Keratinocyte (primary cell): ENCODE results near the gene DENND1A. TPM values are rescaled to one million over a fixed set of nuclear protein-coding genes. Genes with fewer than 3 reads are reported as not detected.
"Not testable (repeated sequence)": the region's sequence is repeated elsewhere in the genome, so short reads cannot be mapped to it uniquely, and the experiment has no call there.

Source experiments
- DNase-seq: peaks from one replicate; pipeline ENCODE4 v3.0.0-alpha.2; 2011; ENCODE audit warnings: low read depth, missing footprints, low spot score
- FAIRE-seq: peaks from 2 replicates; lab custom pipeline; 2011; peaks lifted over from hg19 to GRCh38; lab: Jason Lieb, UNC
- H2AFZ ChIP-seq: 2 replicates; pipeline ENCODE4 v1.6.0; 2012; ENCODE audit warnings: low read length, control low read depth, inconsistent platforms; ENCODE audit not compliant: control insufficient read depth
- H3K27ac ChIP-seq: 2 replicates; pipeline ENCODE4 v1.5.1; 2011; ENCODE audit warnings: low read length; ENCODE audit not compliant: control insufficient read depth, insufficient read depth
- H3K27me3 ChIP-seq: 3 replicates; pipeline ENCODE4 v1.6.0; 2011; ENCODE audit warnings: low read length; ENCODE audit not compliant: control insufficient read depth, insufficient read depth; ENCODE audit errors: extremely low read depth
- H3K36me3 ChIP-seq, 2 experiments: 2 replicates in 1 of 2; 3 replicates in 1 of 2; pipeline ENCODE4 v1.5.1; 2011; ENCODE audit warnings: low read length in 2 of 2, mild to moderate bottlenecking in 1 of 2; ENCODE audit not compliant: control insufficient read depth in 2 of 2, insufficient read depth in 2 of 2; ENCODE audit errors: extremely low read depth in 1 of 2
- H3K4me1 ChIP-seq: 3 replicates; pipeline ENCODE4 v1.5.1; 2011; ENCODE audit warnings: low read length; ENCODE audit not compliant: control insufficient read depth, insufficient read depth; ENCODE audit errors: extremely low read depth
- H3K4me2 ChIP-seq: 3 replicates; pipeline ENCODE4 v1.6.0; 2011; ENCODE audit warnings: low read depth, low read length; ENCODE audit not compliant: control insufficient read depth, insufficient read depth; ENCODE audit errors: extremely low read depth
- H3K4me3 ChIP-seq, 3 experiments: fragments of 200-600 bp in 1 of 3; sonication (generic) in 1 of 3; 2 replicates in 2 of 3; 3 replicates in 1 of 3; pipeline ENCODE4 v1.5.1; 2011 to 2016; ENCODE audit warnings: low read length in 3 of 3, mild to moderate bottlenecking in 3 of 3, control low read depth in 2 of 3, inconsistent platforms in 1 of 3, low read depth in 1 of 3, mixed read lengths in 1 of 3, mixed run types in 1 of 3, moderate library complexity in 1 of 3; ENCODE audit not compliant: control insufficient read depth in 2 of 3, insufficient read depth in 2 of 3; ENCODE audit errors: extremely low read depth in 1 of 3
- H3K79me2 ChIP-seq: 2 replicates; pipeline ENCODE4 v1.6.0; 2012; ENCODE audit warnings: low read length; ENCODE audit not compliant: control insufficient read depth, insufficient read depth
- H3K9ac ChIP-seq: 3 replicates; pipeline ENCODE4 v1.6.0; 2011; ENCODE audit warnings: low read length; ENCODE audit not compliant: control insufficient read depth, insufficient read depth; ENCODE audit errors: extremely low read depth
- H3K9me1 ChIP-seq: 3 replicates; pipeline ENCODE4 v1.6.0; 2011; ENCODE audit warnings: low read length; ENCODE audit not compliant: control insufficient read depth, insufficient read depth; ENCODE audit errors: extremely low read depth
- H3K9me3 ChIP-seq: 2 replicates; pipeline ENCODE4 v1.5.1; 2012; ENCODE audit warnings: low read depth, low read length; ENCODE audit not compliant: control insufficient read depth
- H4K20me1 ChIP-seq: 3 replicates; pipeline ENCODE4 v1.6.0; 2011; ENCODE audit warnings: low read length; ENCODE audit not compliant: control insufficient read depth, insufficient read depth; ENCODE audit errors: extremely low read depth
- CTCF ChIP-seq, 3 experiments: IDR thresholded peaks in 1 of 3; conservative IDR thresholded peaks in 1 of 3; optimal IDR thresholded peaks in 1 of 3; 2 replicates in 2 of 3; 3 replicates in 1 of 3; pipeline versions ENCODE3 to v1.5.1; 2011; ENCODE audit warnings: low read length in 3 of 3, mild to moderate bottlenecking in 3 of 3, moderate library complexity in 2 of 3, control low read depth in 1 of 3, inconsistent platforms in 1 of 3; ENCODE audit not compliant: insufficient read depth in 2 of 3; ENCODE audit errors: extremely low read depth in 1 of 3
- EZH2 ChIP-seq: IDR thresholded peaks from one replicate; pipeline ENCODE4 v1.6.1; 2012; ENCODE audit warnings: inconsistent platforms, mild to moderate bottlenecking, low read length, moderate library complexity
- dilution Hi-C: fragments of 300-500 bp; cut with MboI; formaldehyde crosslinking; loops from one replicate; pipeline ENCODE4 v1.7.0; 2020; ENCODE audit warnings: low sequenced_read_pairs; ENCODE audit not compliant: extremely low pct_ligation_motif_present
- polyA plus RNA-seq, 5 experiments: library from polyadenylated mRNA; depleted of rRNA in 3 of 5; stranded (reverse) in 3 of 5; stranded (forward) in 1 of 5; unstranded in 1 of 5; fragments of >200 nt; gene quantifications; 1 replicate in 1 of 5; 2 replicates in 3 of 5; 3 replicates in 1 of 5; pipeline versions ENCODE4 v1.2.1 to v1.2.3, GENCODE V29; 2011 to 2012; ENCODE audit warnings: missing spikeins in 2 of 5, low read depth in 1 of 5, low replicate concordance in 1 of 5

The DENND1A gene
- polyA plus RNA-seq, 1 donor (not counting 4 experiments of a cell fraction or from before 2014, with no cell fraction given) = 13.0 TPM

- no peaks in the 10 kb centered on the region for H4K20me1 ChIP-seq
- no peaks in the 10 kb centered on the region for H3K27me3 ChIP-seq
- H3K9me1 ChIP-seq = no peaks in the 10 kb centered on the region
- H3K27ac ChIP-seq = no peak overlapping the region
- H2AFZ ChIP-seq = no peak overlapping the region
- no peak overlapping the region for H3K4me2 ChIP-seq
- H3K79me2 ChIP-seq = no peaks in the 10 kb centered on the region
- dilution Hi-C loops = no loop called here
- TF ChIP-seq EZH2 = no peak
- no peak for TF ChIP-seq CTCF (optimal IDR thresholded peaks at IDR 0.05 in 1 of 3, IDR thresholded peaks at IDR 0.05 in 1 of 3, conservative IDR thresholded peaks at IDR 0.05 in 1 of 3; ENCODE audit: extremely low read depth in 1 of 3, insufficient read depth in 2 of 3, low read length in 3 of 3)
- H3K9ac ChIP-seq = no peak overlapping the region
- DNase-seq (no peak), FAIRE-seq (no peak)
- no peaks in the 10 kb centered on the region for H3K4me1 ChIP-seq
- no peaks in the 10 kb centered on the region for H3K9me3 ChIP-seq
- H3K4me3 ChIP-seq = no peak overlapping the region
- no peaks in the 10 kb centered on the region for H3K36me3 ChIP-seq
Observed at GRCh38 chr9:123738648-123739047, 191.3 kb downstream of the DENND1A start.

GRCh38 chr9:123735376-123735775 lies 194.6 kb downstream of the DENND1A start:
- TF ChIP-seq CTCF (optimal IDR thresholded peaks at IDR 0.05 in 1 of 3, IDR thresholded peaks at IDR 0.05 in 1 of 3, conservative IDR thresholded peaks at IDR 0.05 in 1 of 3; ENCODE audit: extremely low read depth in 1 of 3, insufficient read depth in 2 of 3, low read length in 3 of 3) (no peak), EZH2 (no peak)
- Histone ChIP-seq H3K4me3 (no peak overlapping the region), H4K20me1 (no peaks in the 10 kb centered on the region), H3K9ac (no peak overlapping the region), H3K27ac (no peak overlapping the region), H3K4me1 (no peaks in the 10 kb centered on the region), H2AFZ (no peak overlapping the region), H3K79me2 (no peaks in the 10 kb centered on the region), H3K9me1 (no peaks in the 10 kb centered on the region), H3K36me3 (no peaks in the 10 kb centered on the region), H3K9me3 (no peaks in the 10 kb centered on the region), H3K27me3 (no peaks in the 10 kb centered on the region), H3K4me2 (no peak overlapping the region)
- dilution Hi-C loops = no loop called here
- no peak for FAIRE-seq
- DNase-seq = no peak

- not testable (repeated sequence) for FAIRE-seq, DNase-seq
Observed at GRCh38 chr9:123728571-123728970, 201.4 kb downstream of the DENND1A start.

More at GRCh38 chr9:123728571-123728970, 201.4 kb downstream of the DENND1A start:
- H3K4me3 ChIP-seq, H3K27ac ChIP-seq, H3K9ac ChIP-seq, H3K9me3 ChIP-seq, H3K79me2 ChIP-seq, H3K4me2 ChIP-seq, H3K36me3 ChIP-seq, H4K20me1 ChIP-seq, H3K9me1 ChIP-seq, dilution Hi-C loops, H2AFZ ChIP-seq, H3K4me1 ChIP-seq, H3K27me3 ChIP-seq: not testable (repeated sequence)
